ENCODE measurements around the gene GOLGA3.

The GOLGA3 gene

GRCh38 chr12:132858718-132859266, 30.1 kb upstream of the GOLGA3 start:
- TF ChIP-seq EGR1 (IDR thresholded peaks at IDR 0.05) (0 out of 2 replicates have a peak, but pooled peaks have one; percentile 40), USF1 (IDR thresholded peaks at IDR 0.05) (no peak)

GRCh38 chr12:132856581-132856980, 27.9 kb upstream of the GOLGA3 start:
- TF ChIP-seq USF1 (IDR thresholded peaks at IDR 0.05) (no peak), ZBTB7A (IDR thresholded peaks at IDR 0.05; ENCODE audit: low read depth) (no peak), EGR1 (IDR thresholded peaks at IDR 0.05) (no peak), EP300 (IDR thresholded peaks at IDR 0.05; ENCODE audit: borderline replicate concordance) (no peak)

GRCh38 chr12:132853285-132854092, 24.8 kb upstream of the GOLGA3 start:
- TF ChIP-seq YY1 (IDR thresholded peaks at IDR 0.05; ENCODE audit: low read depth) (no peak), REST (IDR thresholded peaks at IDR 0.05; ENCODE audit: low read depth) (no peak), USF1 (IDR thresholded peaks at IDR 0.05) (no peak), NFIC (IDR thresholded peaks at IDR 0.05) (no peak), EP300 (IDR thresholded peaks at IDR 0.05; ENCODE audit: borderline replicate concordance) (no peak), FOXM1 (IDR thresholded peaks at IDR 0.05; ENCODE audit: borderline replicate concordance, low read depth) (no peak), TCF12 (IDR thresholded peaks at IDR 0.05; ENCODE audit: low read depth) (no peak), RAD21 (IDR thresholded peaks at IDR 0.05; ENCODE audit: low read depth) (no peak), CREB1 (IDR thresholded peaks at IDR 0.05; ENCODE audit: low read depth) (no peak), EGR1 (IDR thresholded peaks at IDR 0.05) (no peak), ZBTB7A (IDR thresholded peaks at IDR 0.05; ENCODE audit: low read depth) (no peak), CEBPB (IDR thresholded peaks at IDR 0.05) (no peak)

GRCh38 chr12:132852496-132852895, 23.8 kb upstream of the GOLGA3 start:
- TF ChIP-seq FOXM1 (IDR thresholded peaks at IDR 0.05; ENCODE audit: borderline replicate concordance, low read depth) (no peak), TAF1 (IDR thresholded peaks at IDR 0.05; ENCODE audit: low read depth) (no peak), MAX (IDR thresholded peaks at IDR 0.05) (no peak), USF1 (IDR thresholded peaks at IDR 0.05) (no peak), REST (IDR thresholded peaks at IDR 0.05; ENCODE audit: low read depth) (no peak), RAD21 (IDR thresholded peaks at IDR 0.05; ENCODE audit: low read depth) (no peak), TEAD4 (IDR thresholded peaks at IDR 0.05) (no peak), NFIC (IDR thresholded peaks at IDR 0.05) (no peak), EP300 (IDR thresholded peaks at IDR 0.05; ENCODE audit: borderline replicate concordance) (no peak), ZBTB7A (IDR thresholded peaks at IDR 0.05; ENCODE audit: low read depth) (no peak), YY1 (IDR thresholded peaks at IDR 0.05; ENCODE audit: low read depth) (no peak), TCF12 (IDR thresholded peaks at IDR 0.05; ENCODE audit: low read depth) (no peak), CREB1 (IDR thresholded peaks at IDR 0.05; ENCODE audit: low read depth) (no peak), CEBPB (IDR thresholded peaks at IDR 0.05) (no peak), EGR1 (IDR thresholded peaks at IDR 0.05) (no peak)

- TF ChIP-seq CREB1 (IDR thresholded peaks at IDR 0.05; ENCODE audit: low read depth) (no peak), MAX (IDR thresholded peaks at IDR 0.05) (no peak), CEBPB (IDR thresholded peaks at IDR 0.05) (no peak), TCF12 (IDR thresholded peaks at IDR 0.05; ENCODE audit: low read depth) (no peak), REST (IDR thresholded peaks at IDR 0.05; ENCODE audit: low read depth) (no peak), ZBTB7A (IDR thresholded peaks at IDR 0.05; ENCODE audit: low read depth) (no peak), USF1 (IDR thresholded peaks at IDR 0.05) (no peak), FOXM1 (IDR thresholded peaks at IDR 0.05; ENCODE audit: borderline replicate concordance, low read depth) (no peak), EGR1 (IDR thresholded peaks at IDR 0.05) (no peak), TAF1 (IDR thresholded peaks at IDR 0.05; ENCODE audit: low read depth) (no peak), NFIC (IDR thresholded peaks at IDR 0.05) (no peak), RAD21 (IDR thresholded peaks at IDR 0.05; ENCODE audit: low read depth) (no peak), TEAD4 (IDR thresholded peaks at IDR 0.05) (no peak), YY1 (IDR thresholded peaks at IDR 0.05; ENCODE audit: low read depth) (no peak), EP300 (IDR thresholded peaks at IDR 0.05; ENCODE audit: borderline replicate concordance) (no peak)
Measured at GRCh38 chr12:132851465-132851864, 22.8 kb upstream of the GOLGA3 start.
